ENCODE results near the gene PALD1.

PALD1 gene

GRCh38 chr10:70478191-70479164, at the start of gene PALD1:
PALD1 (plus strand) TSS chr10:70478767; CDS start chr10:70525952, 47,185 bp downstream.
- DNase-seq, result no peak

GRCh38 chr10:70430493-70431445, 47.8 kb upstream of the PALD1 start:
- DNase-seq, result no peak

- no peak for DNase-seq
These were observed 46.5 kb upstream of the PALD1 start for GRCh38 chr10:70432101-70432500.

GRCh38 chr10:70432561-70433263, 45.9 kb upstream of the PALD1 start:
- no peak for DNase-seq

GRCh38 chr10:70433581-70434280, 44.8 kb upstream of the PALD1 start:
- DNase-seq, result no peak

GRCh38 chr10:70435241-70436085, 43.1 kb upstream of the PALD1 start:
- DNase-seq, result no peak

GRCh38 chr10:70437721-70438120, 40.8 kb upstream of the PALD1 start:
- no peak for DNase-seq

GRCh38 chr10:70440296-70441160, 38.0 kb upstream of the PALD1 start:
- DNase-seq, result no peak

- DNase-seq, result no peak
These were observed 37.2 kb upstream of the PALD1 start, which contains the start of gene NODAL for GRCh38 chr10:70441161-70441894. NODAL (minus strand) TSS chr10:70441681; CDS start chr10:70441667, 14 bp downstream.

- DNase-seq, result no peak
These were observed 36.7 kb upstream of the PALD1 start for GRCh38 chr10:70441895-70442309.

- no peak for DNase-seq
These were observed 36.1 kb upstream of the PALD1 start for GRCh38 chr10:70442332-70442988.

- no peak for DNase-seq
These were observed 33.8 kb upstream of the PALD1 start for GRCh38 chr10:70444744-70445143.

GRCh38 chr10:70445718-70446657, 32.6 kb upstream of the PALD1 start:
- no peak for DNase-seq

- DNase-seq, result no peak
These were observed 30.3 kb upstream of the PALD1 start for GRCh38 chr10:70448236-70448635.

GRCh38 chr10:70455213-70455630, 23.3 kb upstream of the PALD1 start:
- no peak for DNase-seq

- DNase-seq, result no peak
These were observed 22.4 kb upstream of the PALD1 start for GRCh38 chr10:70456164-70456563.

GRCh38 chr10:70457759-70458305, 20.7 kb upstream of the PALD1 start:
- no peak for DNase-seq
